ENCODE data around the gene PPP1R3G.

Gene PPP1R3G

DNA sequence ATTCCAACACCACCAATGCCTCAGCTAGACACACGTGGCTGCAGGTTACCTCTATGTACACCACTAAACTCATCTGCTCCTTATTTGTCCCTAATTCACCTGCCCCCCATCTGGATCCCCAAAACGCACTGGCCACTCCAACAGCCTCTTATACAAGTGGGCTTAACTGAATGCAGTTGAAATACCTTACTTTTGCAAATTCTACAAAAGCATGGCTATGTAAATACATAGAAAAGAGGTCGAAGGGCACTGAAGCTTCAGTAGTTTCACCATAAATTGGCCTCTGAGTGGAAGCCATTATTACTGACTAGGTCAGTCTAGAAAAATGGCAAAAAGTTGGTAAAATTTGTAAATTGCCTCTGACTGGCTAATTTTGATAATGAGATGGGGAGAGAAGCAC, 11.1 kb upstream of the PPP1R3G start:
- DNase-seq = no peak

DNA sequence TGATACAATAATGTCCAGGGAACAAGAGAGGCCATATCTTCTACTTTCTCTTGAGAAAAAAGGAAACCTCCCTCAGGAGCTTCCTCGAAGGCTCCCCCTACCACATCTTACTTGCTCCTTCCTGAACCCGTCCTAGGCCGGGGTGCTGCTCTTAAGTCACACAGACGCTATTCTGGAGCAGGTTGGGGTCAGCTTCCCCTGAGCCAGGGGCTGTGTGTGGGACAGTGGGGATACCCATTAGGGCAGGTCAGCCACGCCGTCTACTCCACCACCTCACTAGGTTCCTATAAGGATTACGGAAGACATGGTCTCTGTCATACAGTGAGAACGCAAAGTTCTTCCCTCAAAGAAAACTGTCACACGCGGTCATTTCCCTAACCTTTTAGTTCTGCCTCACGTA, 8.2 kb upstream of the PPP1R3G start:
- DNase-seq = no peak

DNA sequence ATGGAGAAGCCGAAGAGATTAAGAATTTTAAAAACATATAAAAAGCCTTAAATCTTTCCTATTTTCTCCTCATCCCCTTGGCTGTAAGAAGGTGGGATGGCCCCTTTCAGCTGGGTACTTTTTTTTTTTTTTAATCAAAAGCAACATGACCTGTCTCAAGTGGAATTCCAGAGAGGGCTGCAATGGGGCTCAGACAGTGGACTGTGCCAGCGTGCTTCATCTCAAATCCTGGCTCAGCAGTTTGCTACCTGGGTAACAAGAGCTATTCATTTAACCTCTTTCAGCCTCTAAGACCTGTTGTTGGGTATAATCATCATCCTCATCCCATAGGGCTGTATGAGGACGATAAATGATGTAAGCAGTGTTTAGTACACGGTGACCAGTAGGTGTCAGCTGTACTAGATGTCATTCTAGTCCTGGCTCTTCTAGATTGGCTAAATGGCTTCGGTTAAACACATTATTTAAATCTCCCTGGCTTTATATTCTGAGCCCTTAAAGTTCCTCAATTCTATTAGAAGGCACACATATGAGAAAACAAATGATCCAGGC, 6.9 kb upstream of the PPP1R3G start:
- DNase-seq = no peak

- no peak for DNase-seq
Observed at GRCh38 chr6:5079692-5080091, 5.4 kb upstream of the PPP1R3G start.

DNA sequence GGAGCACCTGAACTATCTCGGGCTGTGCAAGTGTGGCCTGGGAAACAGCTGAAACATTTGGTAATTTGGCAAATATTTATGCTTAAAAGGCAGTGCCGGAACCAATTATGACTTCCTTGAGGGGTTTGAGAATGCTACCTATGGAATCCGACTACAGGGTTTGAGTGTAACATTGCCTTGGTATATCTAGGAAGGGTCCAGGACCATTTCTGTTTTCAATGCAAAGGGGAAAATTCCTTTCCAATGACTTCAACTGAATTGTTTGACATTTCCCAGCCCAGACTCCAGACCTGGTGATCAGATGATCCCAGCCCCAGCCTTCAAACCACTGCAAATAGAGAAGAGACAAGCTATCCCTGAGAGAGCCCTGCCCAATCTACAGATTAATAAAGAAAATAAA, 4.6 kb upstream of the PPP1R3G start:
- DNase-seq = no peak

GRCh38 chr6:5081182-5081581, 4.0 kb upstream of the PPP1R3G start:
- DNase-seq = no peak

DNA sequence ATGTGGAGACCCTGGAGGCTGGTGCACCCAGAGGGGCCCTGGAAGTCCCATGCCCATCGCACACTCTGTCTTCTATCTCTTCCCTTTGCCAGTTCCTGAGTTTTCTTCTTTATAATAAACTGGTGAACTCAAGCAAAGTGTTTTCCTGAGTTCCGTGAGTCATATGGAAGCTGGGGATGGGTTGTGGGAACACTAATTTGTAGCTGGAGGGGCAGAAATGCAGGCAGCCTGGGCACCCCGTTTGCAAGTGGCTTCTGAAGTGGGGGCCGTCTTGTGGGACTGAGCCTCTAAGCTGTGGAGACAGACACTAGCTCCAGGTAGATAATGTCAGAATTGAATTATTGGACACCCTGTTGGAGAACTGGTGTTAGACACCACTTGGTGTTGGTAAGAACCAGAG, 3.2 kb upstream of the PPP1R3G start:
- DNase-seq = no peak

DNA sequence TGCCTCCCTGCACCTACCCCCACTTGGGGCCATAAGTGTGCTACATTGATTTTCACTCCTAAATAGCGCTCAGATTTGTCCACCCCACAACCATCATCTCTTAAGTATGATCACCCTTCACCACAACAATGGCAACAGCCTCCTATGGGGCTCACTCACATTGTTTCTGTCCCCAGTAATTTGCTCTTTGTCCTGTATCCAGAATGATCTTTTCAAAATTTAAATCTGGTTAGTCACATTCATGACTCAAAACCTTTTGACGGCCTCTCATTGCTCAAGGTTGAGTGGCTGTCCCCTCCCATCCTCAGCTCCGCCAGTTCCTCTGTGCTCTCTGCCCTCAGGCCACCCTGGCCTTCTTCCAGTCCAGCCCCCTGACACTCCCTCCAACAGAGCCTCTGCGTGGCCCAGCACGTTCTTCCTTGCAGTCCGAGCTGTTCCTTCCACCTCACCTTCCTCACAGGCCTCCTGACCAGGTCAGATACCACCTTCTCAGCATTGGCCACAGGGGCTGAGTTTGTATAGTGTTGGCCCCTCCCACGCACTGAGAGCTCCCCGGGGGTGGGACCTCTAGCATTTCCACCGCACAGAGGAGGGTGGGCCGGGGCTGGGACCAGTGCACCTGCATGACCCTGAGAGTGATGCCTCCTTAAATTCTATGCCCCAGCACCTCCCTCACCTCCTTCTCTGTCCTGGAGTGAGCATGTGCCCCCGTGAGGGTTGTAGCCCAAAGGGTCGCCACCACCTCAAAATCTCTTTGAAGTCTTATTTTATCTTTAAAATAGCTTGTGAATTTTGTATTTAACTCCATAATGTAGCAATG, 2.4 kb upstream of the PPP1R3G start:
- peak; percentile 71 to 87 for DNase-seq

- DNase-seq = no peak
Observed at GRCh38 chr6:5083307-5083583, 1.9 kb upstream of the PPP1R3G start.

DNA sequence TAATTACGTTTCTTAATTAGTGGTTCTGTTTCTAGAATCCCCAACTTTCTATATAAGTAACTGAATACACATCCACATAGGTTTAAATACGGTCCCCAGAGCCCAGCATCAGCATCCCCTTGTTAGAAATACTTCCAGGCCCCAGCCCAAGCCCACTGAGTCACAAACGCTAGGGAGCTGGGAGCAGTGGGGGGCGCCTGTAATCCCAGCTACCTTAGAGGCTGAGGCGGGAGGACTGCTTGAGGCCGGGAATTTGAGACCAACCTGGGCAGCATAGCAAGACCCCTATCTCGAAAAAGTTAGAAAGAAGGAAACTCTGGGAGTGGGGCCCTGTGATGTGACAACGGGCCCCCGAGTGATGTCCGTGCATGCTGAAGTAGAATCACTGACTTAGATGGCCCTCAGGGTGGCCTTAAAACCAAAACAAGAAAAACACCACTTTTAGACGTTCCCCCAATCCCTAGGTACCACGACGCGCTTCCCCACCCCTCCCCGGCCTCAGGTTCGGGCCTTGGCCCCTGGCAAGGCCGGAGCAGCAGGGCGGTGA, 1.3 kb upstream of the PPP1R3G start:
- DNase-seq = no peak

DNA sequence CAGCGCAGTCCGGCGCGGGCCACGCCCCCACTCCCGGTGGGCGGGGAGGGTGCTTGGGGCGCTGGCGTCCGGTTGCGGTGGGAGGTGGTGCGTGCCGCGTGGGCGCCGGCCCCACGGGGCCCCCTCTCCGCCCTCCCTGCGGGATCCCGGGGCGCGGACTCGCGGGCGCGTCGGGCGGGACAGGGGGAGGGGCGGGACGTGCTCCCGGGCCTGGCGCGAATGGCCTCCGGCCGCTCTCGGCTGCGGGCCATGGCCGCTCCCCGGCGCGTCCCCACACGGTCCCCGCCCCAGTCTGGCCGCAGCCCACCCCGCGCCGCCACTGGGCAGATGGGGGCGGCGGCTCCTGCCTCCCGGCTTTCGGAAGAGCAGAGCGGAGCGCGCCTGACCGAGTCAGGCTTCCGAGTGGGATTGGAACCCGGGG, 771 bp upstream of the PPP1R3G start:
- DNase-seq = no peak

GRCh38 chr6:5085648-5086293, 630 bp downstream of the PPP1R3G start:
- DNase-seq = no peak

DNA sequence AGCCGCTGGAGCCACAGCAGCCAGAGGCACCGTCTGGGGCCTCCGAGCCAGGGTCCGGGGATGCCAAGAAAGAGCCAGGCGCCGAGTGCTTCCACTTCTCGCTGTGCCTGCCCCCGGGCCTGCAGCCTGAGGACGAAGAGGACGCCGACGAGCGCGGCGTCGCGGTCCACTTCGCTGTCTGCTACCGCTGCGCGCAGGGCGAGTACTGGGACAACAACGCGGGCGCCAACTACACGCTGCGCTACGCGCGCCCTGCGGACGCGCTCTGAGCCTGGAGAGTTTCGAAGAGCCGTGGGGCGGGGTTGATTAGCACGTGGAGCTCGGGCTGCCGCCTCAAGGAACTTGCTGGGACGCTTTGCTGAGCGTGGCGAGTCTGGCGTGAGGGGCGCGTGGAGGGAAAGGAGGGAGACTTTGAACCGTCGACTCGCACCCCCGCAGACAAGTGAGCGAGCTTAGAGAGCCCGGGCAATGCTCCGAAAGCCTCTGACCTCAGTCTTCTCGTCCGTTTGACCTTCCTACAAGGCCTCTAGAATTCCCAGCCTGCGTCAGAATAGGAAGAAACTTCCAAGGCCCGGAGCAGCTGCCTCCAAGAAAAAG, 1.3 kb downstream of the PPP1R3G start:
- DNase-seq = no peak

GRCh38 chr6:5087389-5087788, 2.2 kb downstream of the PPP1R3G start:
- DNase-seq = peak; percentile 63 to 70

DNA sequence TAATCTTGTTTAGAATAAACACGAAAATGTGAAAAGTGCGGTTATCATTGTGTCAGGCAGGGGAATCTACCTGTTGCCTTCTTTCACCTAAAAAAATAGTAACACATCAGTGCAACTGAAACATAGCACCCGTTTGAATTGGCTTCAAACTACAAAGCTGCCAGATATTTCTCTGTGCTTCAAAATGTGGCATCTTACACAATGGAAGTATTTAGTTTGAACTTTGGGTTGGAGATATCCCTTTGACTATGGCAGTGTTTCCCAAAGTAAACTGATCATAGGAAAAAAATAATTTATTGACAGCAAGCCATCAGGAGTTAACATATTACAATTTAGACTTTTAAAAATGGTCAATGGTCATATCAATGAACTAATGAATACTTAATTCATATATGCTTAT, 3.6 kb downstream of the PPP1R3G start:
- no peak for DNase-seq

GRCh38 chr6:5089481-5090438, 4.6 kb downstream of the PPP1R3G start:
- DNase-seq = no peak

GRCh38 chr6:5090603-5091002, 5.5 kb downstream of the PPP1R3G start:
- no peak for DNase-seq

DNA sequence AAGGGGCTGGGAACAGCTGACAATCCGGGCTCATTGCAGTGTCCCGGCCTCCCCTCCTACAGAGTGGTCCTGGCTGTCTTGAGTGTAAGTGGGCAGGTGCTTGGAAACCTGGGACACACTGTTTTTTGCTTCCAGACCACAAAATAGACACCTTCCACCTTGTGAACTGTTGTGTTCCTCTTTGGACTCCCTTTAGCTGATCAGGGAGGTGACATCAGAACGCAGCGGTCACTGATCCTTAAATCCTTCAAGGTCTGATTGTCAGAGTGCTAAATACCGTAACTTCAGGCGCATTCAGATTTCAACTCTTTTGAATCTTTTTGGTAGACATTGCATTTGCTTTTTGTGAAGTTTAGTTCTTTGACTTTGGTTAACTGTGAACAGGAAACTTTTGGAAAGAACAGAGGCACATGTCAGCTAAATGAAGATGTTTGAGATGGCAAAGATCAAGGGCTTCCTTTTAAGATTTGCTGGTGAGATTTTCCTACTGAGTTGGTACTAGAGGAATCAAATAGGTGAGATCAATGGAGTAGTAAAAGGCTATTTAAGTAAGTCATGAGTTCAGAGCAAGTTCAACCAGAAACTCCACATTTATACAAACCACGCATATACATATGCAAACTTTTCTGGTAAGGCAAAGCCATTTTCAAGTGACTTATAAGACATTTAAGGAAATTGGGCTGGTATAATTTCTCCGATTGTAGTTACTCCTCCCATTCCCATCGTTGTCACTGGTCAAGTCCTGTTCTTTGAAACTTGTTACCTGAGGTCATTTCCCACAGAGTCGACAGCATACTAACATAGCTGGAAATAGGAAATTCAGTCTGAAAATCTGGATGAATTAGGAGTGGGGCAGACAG, 6.3 kb downstream of the PPP1R3G start:
- no peak for DNase-seq

GRCh38 chr6:5093231-5094015, 8.3 kb downstream of the PPP1R3G start:
- DNase-seq = no peak

DNA sequence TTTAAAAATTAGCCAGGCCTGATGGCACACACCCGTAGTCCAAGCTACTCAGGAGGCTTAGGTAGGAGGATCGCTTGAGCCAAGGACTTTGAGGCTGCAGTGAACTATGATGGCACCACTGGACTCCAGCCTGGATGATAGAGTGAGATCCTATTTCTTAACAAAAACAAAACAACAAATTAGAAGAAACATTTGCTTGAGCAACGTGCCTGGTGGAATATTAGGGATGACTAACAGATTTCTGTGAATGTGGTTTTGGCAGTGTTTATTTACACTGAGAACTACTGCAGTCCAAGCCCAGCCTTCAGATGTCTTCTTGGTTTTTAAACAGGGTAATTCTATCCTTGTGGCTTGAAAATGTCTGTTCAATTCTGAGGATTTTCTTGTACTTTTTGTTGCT, 9.2 kb downstream of the PPP1R3G start:
- DNase-seq = no peak

DNA sequence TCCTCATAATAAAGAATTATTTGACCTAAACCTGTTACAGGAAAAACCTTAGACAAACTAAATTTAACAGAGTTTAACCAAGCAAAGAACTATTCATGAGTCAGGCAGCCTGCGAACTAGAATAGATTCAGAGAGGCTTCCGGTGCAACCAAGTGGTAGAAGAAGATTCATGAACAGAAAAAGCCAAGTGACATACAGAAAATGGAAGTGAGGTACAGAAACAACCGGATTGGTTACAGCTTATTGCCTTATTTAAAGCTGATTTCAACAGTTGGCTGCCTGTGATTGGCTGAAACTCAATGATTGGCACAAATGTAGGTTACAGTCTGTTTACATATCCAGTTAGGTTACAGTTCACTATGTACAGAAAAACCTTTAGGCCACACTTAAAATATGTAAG, 10.1 kb downstream of the PPP1R3G start:
- DNase-seq = no peak

Measured in inflammatory macrophage treated with lipopolysaccharide for 1 hour (primary cell).